Thyroid gland (tissue), 4 donors: Measurements from ENCODE around the gene THRB.

Experiments
- POLR2A ChIP-seq, 2 donors: fragments of 450-650 bp; IDR thresholded peaks; one replicate each; pipeline ENCODE4 v1.6.1; 2017; ENCODE audit warnings: antibody characterized with exemption in 2 of 2, mild to moderate bottlenecking in 2 of 2, moderate library complexity in 1 of 2
- TF ChIP-seq, protein P1 (sequence below), 6 experiments: fragments of 200-600 bp in 3 of 6; fragments of 450-650 bp in 3 of 6; sonication (generic) in 3 of 6; IDR thresholded peaks; one replicate each; pipeline ENCODE4 v1.5.1; 2016 to 2019; ENCODE audit warnings: antibody characterized with exemption in 6 of 6, mild to moderate bottlenecking in 2 of 6, inconsistent platforms in 1 of 6, moderate library complexity in 1 of 6

DNA sequence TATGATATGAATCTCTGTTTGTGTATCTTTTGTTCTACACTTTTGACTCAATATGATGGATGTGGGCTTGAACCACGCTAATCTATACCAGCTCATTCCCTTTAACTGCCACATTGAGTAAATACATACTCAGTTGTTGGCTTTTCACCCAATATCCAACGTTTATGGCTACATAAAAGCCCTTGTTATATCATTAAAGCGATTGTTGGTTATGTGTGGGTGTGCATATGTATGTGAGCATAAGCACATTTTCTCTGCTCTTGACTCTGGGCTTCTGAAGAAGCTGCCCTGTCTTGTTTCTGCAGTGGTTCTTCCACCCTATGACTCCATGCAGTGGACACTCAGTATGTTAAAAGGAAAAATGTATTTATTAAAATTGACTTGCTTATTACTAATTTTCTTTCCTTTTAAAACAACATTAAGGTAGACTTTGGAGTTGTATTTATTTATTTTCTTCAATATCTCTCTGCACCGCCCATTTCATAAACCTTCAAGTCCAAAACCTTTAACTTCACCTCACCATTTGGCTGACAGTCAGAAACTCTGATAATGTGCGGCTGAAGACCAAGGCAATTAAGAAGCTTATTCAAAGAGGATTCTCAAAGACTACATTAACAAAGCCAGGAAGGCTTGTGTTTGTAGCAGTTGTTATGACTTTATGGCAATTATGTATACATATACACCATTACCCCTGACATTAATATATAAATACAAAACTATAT, 156.1 kb downstream of the THRB start:
- no peak for TF ChIP-seq POLR2A (IDR thresholded peaks at IDR 0.05)
- TF ChIP-seq, protein P1, sequence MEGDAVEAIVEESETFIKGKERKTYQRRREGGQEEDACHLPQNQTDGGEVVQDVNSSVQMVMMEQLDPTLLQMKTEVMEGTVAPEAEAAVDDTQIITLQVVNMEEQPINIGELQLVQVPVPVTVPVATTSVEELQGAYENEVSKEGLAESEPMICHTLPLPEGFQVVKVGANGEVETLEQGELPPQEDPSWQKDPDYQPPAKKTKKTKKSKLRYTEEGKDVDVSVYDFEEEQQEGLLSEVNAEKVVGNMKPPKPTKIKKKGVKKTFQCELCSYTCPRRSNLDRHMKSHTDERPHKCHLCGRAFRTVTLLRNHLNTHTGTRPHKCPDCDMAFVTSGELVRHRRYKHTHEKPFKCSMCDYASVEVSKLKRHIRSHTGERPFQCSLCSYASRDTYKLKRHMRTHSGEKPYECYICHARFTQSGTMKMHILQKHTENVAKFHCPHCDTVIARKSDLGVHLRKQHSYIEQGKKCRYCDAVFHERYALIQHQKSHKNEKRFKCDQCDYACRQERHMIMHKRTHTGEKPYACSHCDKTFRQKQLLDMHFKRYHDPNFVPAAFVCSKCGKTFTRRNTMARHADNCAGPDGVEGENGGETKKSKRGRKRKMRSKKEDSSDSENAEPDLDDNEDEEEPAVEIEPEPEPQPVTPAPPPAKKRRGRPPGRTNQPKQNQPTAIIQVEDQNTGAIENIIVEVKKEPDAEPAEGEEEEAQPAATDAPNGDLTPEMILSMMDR (IDR thresholded peaks at IDR 0.05) = no peak
